K562 (cell line): ENCODE measurements around the gene ADRA2B.

ENCODE experiments used
- ATF2 ChIP-seq: sonication (generic); formaldehyde crosslinking; IDR thresholded peaks from 2 replicates; pipeline ENCODE4 v1.8.1; 2022; ENCODE audit warnings: missing genetic modification reagents
- CHCHD3 ChIP-seq: fragments of 250-450 bp; sonication (Bioruptor Pico); IDR thresholded peaks from 2 replicates; pipeline ENCODE4 v2.1.2; 2022; ENCODE audit warnings: mild to moderate bottlenecking
- EP300 ChIP-seq: IDR thresholded peaks from 2 replicates; pipeline ENCODE4 v1.6.1; 2012; ENCODE audit warnings: low read length, improper control_type of control experiment
- KAT2B ChIP-seq: IDR thresholded peaks from one replicate; pipeline ENCODE4 v1.6.1; 2012; ENCODE audit warnings: low read depth, mild to moderate bottlenecking, control low read depth, inconsistent platforms, low read length, moderate library complexity
- KHSRP ChIP-seq: fragments of 450-650 bp; IDR thresholded peaks from 2 replicates; pipeline ENCODE4 v1.6.1; 2017
- PKNOX1 ChIP-seq: fragments of 450-650 bp; IDR thresholded peaks from 2 replicates; pipeline ENCODE4 v1.6.1; 2016
- POLR2H ChIP-seq: IDR thresholded peaks from 2 replicates; pipeline ENCODE4 v1.6.1; 2016; ENCODE audit warnings: missing genetic modification characterization, low read depth, mild to moderate bottlenecking, control low read depth, missing compliant biosample characterization, moderate library complexity
- RBFOX2 ChIP-seq: fragments of 200-400 bp; formaldehyde crosslinking; IDR thresholded peaks from 2 replicates; pipeline ENCODE4 v1.6.1; 2017; ENCODE audit warnings: low read depth, mild to moderate bottlenecking, low read length, moderate library complexity
- RBM14 ChIP-seq: fragments of 200-400 bp; formaldehyde crosslinking; IDR thresholded peaks from 2 replicates; pipeline ENCODE4 v1.6.1; 2018; ENCODE audit warnings: low read depth, mild to moderate bottlenecking, low read length, moderate library complexity, borderline replicate concordance; ENCODE audit not compliant: insufficient read depth
- SRSF1 ChIP-seq: fragments of 200-400 bp; formaldehyde crosslinking; IDR thresholded peaks from 2 replicates; pipeline ENCODE4 v1.6.1; 2017; ENCODE audit warnings: mild to moderate bottlenecking, low read depth, low read length, moderate library complexity
- TF ChIP-seq, protein P1 (sequence below), 3 experiments: IDR thresholded peaks in 2 of 3; conservative IDR thresholded peaks in 1 of 3; 2 replicates each; pipeline ENCODE4 v1.5.1; 2011 to 2012; ENCODE audit warnings: low read length in 3 of 3, mild to moderate bottlenecking in 3 of 3, control low read depth in 2 of 3, improper control_type of control experiment in 1 of 3, inconsistent platforms in 1 of 3, low read depth in 1 of 3, mixed read lengths in 1 of 3, moderate library complexity in 1 of 3; ENCODE audit not compliant: insufficient read depth in 2 of 3
- TF ChIP-seq, protein P2 (sequence below), 2 experiments: fragments of 450-650 bp; formaldehyde crosslinking in 1 of 2; IDR thresholded peaks; 2 replicates each; pipeline versions ENCODE4 v1.4.0 to v1.6.1; 2014 to 2020; ENCODE audit warnings: mild to moderate bottlenecking in 2 of 2, borderline replicate concordance in 1 of 2, low read depth in 1 of 2

DNA sequence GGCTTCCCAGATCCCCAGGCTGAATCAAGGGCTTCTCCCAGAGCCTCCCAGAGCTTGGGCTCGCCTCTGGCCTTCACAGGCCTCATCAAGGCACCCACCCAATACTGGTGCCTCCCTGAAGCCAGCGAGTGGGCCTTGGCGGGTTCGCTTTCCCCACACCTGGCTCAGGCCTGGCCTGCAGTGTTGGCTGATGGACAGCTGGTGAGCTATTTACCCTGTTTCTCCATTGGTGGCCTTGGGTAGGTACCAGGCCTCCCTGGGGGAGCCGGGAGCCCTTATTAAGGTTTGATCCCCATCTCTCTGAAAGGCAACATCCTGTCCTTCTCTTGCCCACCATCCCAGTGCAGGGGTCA, 47.0 kb upstream of the ADRA2B start:
- TF ChIP-seq KAT2B (no peak), KHSRP (no peak), PKNOX1 (no peak), POLR2H (tag) (no peak), RBFOX2 (no peak), RBM14 (no peak), SRSF1 (no peak), EP300 (no peak), CHCHD3 (CRISPR knock-in tag) (no peak), ATF2 (CRISPR knock-in tag) (no peak)
- TF ChIP-seq, protein P1, sequence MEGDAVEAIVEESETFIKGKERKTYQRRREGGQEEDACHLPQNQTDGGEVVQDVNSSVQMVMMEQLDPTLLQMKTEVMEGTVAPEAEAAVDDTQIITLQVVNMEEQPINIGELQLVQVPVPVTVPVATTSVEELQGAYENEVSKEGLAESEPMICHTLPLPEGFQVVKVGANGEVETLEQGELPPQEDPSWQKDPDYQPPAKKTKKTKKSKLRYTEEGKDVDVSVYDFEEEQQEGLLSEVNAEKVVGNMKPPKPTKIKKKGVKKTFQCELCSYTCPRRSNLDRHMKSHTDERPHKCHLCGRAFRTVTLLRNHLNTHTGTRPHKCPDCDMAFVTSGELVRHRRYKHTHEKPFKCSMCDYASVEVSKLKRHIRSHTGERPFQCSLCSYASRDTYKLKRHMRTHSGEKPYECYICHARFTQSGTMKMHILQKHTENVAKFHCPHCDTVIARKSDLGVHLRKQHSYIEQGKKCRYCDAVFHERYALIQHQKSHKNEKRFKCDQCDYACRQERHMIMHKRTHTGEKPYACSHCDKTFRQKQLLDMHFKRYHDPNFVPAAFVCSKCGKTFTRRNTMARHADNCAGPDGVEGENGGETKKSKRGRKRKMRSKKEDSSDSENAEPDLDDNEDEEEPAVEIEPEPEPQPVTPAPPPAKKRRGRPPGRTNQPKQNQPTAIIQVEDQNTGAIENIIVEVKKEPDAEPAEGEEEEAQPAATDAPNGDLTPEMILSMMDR (IDR thresholded peaks at IDR 0.05 in 2 of 3, conservative IDR thresholded peaks at IDR 0.05 in 1 of 3; ENCODE audit: insufficient read depth in 2 of 3, low read depth in 1 of 3, low read length in 3 of 3): no peak
- TF ChIP-seq, protein P2, sequence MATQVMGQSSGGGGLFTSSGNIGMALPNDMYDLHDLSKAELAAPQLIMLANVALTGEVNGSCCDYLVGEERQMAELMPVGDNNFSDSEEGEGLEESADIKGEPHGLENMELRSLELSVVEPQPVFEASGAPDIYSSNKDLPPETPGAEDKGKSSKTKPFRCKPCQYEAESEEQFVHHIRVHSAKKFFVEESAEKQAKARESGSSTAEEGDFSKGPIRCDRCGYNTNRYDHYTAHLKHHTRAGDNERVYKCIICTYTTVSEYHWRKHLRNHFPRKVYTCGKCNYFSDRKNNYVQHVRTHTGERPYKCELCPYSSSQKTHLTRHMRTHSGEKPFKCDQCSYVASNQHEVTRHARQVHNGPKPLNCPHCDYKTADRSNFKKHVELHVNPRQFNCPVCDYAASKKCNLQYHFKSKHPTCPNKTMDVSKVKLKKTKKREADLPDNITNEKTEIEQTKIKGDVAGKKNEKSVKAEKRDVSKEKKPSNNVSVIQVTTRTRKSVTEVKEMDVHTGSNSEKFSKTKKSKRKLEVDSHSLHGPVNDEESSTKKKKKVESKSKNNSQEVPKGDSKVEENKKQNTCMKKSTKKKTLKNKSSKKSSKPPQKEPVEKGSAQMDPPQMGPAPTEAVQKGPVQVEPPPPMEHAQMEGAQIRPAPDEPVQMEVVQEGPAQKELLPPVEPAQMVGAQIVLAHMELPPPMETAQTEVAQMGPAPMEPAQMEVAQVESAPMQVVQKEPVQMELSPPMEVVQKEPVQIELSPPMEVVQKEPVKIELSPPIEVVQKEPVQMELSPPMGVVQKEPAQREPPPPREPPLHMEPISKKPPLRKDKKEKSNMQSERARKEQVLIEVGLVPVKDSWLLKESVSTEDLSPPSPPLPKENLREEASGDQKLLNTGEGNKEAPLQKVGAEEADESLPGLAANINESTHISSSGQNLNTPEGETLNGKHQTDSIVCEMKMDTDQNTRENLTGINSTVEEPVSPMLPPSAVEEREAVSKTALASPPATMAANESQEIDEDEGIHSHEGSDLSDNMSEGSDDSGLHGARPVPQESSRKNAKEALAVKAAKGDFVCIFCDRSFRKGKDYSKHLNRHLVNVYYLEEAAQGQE (IDR thresholded peaks at IDR 0.05; ENCODE audit: borderline replicate concordance): no peak
- TF ChIP-seq, protein P2 (CRISPR knock-in tag; IDR thresholded peaks at IDR 0.05; ENCODE audit: low read depth): no peak
